ENCODE data around the gene MED29. TPM values are rescaled to one million over a fixed set of nuclear protein-coding genes. Genes with fewer than 3 reads are reported as not detected.

MED29 gene
- total and polyA plus RNA-seq, 2 experiments from 2014 or later = 26.1 to 62.0 TPM

DNA sequence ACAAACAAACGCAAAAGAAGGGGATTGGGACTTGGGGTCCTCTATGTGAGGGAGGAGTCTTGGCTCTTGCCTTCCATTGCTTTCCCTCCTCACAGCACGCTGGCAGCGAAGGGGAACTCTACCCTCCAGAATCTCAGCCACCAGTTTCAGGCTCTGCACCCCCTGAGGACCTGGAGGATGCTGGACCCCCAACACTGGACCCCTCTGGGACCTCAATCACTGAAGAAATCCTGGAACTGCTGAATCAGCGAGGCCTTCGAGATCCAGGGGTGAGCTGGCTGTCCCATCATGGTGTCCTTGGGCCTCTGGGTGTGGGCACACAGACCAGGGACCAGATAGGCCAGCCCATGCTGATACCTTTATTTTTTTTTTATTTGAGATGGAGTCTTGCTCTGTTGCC lies 30.8 kb downstream of the MED29 start (continued):
- TF ChIP-seq, protein P1, sequence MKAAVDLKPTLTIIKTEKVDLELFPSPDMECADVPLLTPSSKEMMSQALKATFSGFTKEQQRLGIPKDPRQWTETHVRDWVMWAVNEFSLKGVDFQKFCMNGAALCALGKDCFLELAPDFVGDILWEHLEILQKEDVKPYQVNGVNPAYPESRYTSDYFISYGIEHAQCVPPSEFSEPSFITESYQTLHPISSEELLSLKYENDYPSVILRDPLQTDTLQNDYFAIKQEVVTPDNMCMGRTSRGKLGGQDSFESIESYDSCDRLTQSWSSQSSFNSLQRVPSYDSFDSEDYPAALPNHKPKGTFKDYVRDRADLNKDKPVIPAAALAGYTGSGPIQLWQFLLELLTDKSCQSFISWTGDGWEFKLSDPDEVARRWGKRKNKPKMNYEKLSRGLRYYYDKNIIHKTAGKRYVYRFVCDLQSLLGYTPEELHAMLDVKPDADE (IDR thresholded peaks at IDR 0.05) = no peak
- TF ChIP-seq, protein P2, sequence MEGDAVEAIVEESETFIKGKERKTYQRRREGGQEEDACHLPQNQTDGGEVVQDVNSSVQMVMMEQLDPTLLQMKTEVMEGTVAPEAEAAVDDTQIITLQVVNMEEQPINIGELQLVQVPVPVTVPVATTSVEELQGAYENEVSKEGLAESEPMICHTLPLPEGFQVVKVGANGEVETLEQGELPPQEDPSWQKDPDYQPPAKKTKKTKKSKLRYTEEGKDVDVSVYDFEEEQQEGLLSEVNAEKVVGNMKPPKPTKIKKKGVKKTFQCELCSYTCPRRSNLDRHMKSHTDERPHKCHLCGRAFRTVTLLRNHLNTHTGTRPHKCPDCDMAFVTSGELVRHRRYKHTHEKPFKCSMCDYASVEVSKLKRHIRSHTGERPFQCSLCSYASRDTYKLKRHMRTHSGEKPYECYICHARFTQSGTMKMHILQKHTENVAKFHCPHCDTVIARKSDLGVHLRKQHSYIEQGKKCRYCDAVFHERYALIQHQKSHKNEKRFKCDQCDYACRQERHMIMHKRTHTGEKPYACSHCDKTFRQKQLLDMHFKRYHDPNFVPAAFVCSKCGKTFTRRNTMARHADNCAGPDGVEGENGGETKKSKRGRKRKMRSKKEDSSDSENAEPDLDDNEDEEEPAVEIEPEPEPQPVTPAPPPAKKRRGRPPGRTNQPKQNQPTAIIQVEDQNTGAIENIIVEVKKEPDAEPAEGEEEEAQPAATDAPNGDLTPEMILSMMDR (conservative IDR thresholded peaks at IDR 0.05; ENCODE audit: low read depth in 2 of 2) = no peak

DNA sequence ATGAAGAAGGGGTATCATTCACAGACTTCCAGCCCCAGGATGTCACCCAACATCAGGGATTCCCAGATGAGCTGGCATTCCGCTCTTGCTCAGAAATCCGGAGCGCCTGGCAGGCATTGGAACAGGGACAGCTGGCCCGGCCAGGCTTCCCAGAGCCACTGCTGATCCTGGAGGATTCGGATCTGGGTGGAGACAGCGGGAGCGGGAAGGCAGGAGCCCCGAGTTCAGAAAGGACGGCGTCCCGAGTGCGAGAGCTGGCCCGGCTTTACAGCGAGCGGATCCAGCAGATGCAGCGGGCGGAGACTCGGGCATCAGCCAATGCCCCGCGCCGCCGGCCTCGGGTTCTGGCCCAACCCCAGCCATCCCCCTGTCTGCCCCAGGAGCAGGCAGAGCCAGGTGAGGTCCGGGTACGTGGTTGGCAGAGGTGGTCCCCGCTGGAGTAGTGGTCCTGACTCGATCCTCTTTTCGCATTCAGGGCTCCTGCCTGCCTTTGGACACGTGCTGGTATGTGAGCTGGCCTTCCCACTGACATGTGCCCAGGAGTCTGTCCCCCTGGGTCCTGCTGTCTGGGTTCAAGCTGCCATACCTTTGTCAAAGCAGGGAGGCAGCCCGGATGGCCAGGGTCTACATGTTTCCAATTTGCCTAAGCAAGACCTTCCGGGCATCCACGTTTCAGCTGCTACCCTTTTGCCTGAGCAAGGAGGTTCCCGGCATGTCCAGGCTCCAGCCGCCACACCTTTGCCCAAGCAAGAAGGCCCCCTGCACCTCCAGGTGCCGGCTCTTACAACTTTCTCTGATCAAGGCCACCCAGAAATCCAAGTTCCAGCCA lies 32.3 kb downstream of the MED29 start:
- Mint-ChIP-seq H3K27me3 (ENCODE audit: insufficient read depth, low read depth, poor library complexity) (peaks cover 17% of the 10 kb centered on the region), H3K36me3 (ENCODE audit: low read depth) (peaks cover 65% of the 10 kb centered on the region), H3K9me3 (no peaks in the 10 kb centered on the region; the same call in 2 of the 3 replicates), H3K27ac (no peak overlapping the region), H3K4me3 (peak overlapping the region; percentile 14; the same call in 1 of the 3 replicates), H3K4me1 (peaks cover 17% of the 10 kb centered on the region)
- Histone ChIP-seq H3K9me2 (ENCODE audit: insufficient read depth) (no peaks in the 10 kb centered on the region), H3K4me3 (no peak overlapping the region), H2AFZ (no peak overlapping the region), H3K27me3 (ENCODE audit: insufficient read depth) (no peaks in the 10 kb centered on the region), H3K79me2 (replicated peaks; ENCODE audit: insufficient read depth) (no peaks in the 10 kb centered on the region), H3K36me3 (ENCODE audit: insufficient read depth) (peaks cover 7% of the 10 kb centered on the region; the same call in 1 of the 2 replicates), H3F3A (replicated peaks; ENCODE audit: low read depth) (peaks cover 13% of the 10 kb centered on the region), H4K20me1 (replicated peaks; ENCODE audit: insufficient read depth) (no peaks in the 10 kb centered on the region; the same call in 1 of the 2 replicates), H3K4me2 (no peak overlapping the region), H3K4me1 (ENCODE audit: insufficient read depth) (peaks cover 11% of the 10 kb centered on the region; the same call in 1 of the 2 replicates), H3K27ac (ENCODE audit: low read depth) (no peak overlapping the region)
- ATAC-seq (no peak), DNase-seq (ENCODE audit: low spot score) (no peak)
- TF ChIP-seq ZNF331 (CRISPR knock-in tag; IDR thresholded peaks at IDR 0.05; ENCODE audit: low read depth) (no peak), JUNB (IDR thresholded peaks at IDR 0.05; ENCODE audit: unreplicated experiment) (no peak), POLR2AphosphoS5 (IDR thresholded peaks at IDR 0.05; ENCODE audit: low read depth) (no peak), CREB1 (CRISPR knock-in tag; IDR thresholded peaks at IDR 0.05; ENCODE audit: low read depth) (no peak)
- TF ChIP-seq, protein P1 (IDR thresholded peaks at IDR 0.05) = no peak
- TF ChIP-seq, protein P3, sequence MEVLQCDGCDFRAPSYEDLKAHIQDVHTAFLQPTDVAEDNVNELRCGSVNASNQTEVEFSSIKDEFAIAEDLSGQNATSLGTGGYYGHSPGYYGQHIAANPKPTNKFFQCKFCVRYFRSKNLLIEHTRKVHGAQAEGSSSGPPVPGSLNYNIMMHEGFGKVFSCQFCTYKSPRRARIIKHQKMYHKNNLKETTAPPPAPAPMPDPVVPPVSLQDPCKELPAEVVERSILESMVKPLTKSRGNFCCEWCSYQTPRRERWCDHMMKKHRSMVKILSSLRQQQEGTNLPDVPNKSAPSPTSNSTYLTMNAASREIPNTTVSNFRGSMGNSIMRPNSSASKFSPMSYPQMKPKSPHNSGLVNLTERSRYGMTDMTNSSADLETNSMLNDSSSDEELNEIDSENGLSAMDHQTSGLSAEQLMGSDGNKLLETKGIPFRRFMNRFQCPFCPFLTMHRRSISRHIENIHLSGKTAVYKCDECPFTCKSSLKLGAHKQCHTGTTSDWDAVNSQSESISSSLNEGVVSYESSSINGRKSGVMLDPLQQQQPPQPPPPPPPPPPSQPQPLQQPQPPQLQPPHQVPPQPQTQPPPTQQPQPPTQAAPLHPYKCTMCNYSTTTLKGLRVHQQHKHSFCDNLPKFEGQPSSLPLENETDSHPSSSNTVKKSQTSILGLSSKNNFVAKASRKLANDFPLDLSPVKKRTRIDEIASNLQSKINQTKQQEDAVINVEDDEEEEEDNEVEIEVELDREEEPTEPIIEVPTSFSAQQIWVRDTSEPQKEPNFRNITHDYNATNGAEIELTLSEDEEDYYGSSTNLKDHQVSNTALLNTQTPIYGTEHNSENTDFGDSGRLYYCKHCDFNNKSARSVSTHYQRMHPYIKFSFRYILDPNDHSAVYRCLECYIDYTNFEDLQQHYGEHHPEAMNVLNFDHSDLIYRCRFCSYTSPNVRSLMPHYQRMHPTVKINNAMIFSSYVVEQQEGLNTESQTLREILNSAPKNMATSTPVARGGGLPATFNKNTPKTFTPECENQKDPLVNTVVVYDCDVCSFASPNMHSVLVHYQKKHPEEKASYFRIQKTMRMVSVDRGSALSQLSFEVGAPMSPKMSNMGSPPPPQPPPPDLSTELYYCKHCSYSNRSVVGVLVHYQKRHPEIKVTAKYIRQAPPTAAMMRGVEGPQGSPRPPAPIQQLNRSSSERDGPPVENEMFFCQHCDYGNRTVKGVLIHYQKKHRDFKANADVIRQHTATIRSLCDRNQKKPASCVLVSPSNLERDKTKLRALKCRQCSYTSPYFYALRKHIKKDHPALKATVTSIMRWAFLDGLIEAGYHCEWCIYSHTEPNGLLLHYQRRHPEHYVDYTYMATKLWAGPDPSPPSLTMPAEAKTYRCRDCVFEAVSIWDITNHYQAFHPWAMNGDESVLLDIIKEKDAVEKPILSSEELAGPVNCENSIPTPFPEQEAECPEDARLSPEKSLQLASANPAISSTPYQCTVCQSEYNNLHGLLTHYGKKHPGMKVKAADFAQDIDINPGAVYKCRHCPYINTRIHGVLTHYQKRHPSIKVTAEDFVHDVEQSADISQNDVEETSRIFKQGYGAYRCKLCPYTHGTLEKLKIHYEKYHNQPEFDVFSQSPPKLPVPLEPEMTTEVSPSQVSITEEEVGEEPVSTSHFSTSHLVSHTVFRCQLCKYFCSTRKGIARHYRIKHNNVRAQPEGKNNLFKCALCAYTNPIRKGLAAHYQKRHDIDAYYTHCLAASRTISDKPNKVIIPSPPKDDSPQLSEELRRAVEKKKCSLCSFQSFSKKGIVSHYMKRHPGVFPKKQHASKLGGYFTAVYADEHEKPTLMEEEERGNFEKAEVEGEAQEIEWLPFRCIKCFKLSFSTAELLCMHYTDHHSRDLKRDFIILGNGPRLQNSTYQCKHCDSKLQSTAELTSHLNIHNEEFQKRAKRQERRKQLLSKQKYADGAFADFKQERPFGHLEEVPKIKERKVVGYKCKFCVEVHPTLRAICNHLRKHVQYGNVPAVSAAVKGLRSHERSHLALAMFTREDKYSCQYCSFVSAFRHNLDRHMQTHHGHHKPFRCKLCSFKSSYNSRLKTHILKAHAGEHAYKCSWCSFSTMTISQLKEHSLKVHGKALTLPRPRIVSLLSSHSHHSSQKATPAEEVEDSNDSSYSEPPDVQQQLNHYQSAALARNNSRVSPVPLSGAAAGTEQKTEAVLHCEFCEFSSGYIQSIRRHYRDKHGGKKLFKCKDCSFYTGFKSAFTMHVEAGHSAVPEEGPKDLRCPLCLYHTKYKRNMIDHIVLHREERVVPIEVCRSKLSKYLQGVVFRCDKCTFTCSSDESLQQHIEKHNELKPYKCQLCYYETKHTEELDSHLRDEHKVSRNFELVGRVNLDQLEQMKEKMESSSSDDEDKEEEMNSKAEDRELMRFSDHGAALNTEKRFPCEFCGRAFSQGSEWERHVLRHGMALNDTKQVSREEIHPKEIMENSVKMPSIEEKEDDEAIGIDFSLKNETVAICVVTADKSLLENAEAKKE (CRISPR knock-in tag; IDR thresholded peaks at IDR 0.05) = no peak
- TF ChIP-seq, protein P4, sequence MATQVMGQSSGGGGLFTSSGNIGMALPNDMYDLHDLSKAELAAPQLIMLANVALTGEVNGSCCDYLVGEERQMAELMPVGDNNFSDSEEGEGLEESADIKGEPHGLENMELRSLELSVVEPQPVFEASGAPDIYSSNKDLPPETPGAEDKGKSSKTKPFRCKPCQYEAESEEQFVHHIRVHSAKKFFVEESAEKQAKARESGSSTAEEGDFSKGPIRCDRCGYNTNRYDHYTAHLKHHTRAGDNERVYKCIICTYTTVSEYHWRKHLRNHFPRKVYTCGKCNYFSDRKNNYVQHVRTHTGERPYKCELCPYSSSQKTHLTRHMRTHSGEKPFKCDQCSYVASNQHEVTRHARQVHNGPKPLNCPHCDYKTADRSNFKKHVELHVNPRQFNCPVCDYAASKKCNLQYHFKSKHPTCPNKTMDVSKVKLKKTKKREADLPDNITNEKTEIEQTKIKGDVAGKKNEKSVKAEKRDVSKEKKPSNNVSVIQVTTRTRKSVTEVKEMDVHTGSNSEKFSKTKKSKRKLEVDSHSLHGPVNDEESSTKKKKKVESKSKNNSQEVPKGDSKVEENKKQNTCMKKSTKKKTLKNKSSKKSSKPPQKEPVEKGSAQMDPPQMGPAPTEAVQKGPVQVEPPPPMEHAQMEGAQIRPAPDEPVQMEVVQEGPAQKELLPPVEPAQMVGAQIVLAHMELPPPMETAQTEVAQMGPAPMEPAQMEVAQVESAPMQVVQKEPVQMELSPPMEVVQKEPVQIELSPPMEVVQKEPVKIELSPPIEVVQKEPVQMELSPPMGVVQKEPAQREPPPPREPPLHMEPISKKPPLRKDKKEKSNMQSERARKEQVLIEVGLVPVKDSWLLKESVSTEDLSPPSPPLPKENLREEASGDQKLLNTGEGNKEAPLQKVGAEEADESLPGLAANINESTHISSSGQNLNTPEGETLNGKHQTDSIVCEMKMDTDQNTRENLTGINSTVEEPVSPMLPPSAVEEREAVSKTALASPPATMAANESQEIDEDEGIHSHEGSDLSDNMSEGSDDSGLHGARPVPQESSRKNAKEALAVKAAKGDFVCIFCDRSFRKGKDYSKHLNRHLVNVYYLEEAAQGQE (IDR thresholded peaks at IDR 0.05; ENCODE audit: unreplicated experiment) = no peak
